ENCODE measurements around the gene UBC.

DNA sequence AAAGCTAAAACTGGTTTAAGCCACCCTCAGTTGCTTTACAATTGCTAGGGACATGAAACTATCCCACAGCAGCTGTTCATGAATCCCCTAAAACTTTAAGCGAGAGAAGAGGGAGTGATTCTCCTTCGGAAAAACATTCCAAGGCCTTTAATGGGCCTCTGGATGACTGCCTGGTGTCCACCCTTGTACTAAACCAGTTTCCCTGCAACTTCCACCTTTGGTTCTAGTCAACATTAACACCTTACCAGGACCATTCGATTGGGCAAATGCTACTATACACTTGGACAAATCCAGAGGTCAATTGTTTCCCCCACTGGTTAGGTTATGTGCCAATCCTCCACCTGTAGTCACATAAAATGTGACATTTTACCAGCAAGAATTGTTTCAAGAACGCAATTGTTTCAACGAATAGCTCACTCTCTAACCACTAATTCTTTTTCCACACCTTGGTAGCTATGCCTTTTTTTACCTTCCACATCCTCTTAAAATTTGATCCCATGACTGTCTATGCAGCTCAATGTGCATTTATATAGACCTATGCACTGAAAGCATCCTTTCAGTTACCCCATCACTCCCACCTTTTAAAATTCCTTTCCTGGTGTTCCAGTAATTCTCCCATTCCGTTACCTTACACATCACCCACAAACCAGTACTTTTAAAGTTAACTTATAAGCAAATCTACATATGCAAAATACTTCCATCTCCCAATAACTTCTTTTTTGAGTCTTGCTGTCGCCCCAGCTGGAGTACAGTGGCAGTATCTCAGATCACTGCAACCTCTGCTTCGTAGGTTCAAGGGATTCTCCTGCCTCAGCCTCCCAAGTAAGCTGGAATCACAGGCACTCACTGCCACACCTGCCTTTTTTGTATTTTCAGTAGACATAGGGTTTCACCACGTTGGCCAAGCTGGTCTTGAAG lies 3.6 kb downstream of the UBC start:
- TF ChIP-seq, protein P1, sequence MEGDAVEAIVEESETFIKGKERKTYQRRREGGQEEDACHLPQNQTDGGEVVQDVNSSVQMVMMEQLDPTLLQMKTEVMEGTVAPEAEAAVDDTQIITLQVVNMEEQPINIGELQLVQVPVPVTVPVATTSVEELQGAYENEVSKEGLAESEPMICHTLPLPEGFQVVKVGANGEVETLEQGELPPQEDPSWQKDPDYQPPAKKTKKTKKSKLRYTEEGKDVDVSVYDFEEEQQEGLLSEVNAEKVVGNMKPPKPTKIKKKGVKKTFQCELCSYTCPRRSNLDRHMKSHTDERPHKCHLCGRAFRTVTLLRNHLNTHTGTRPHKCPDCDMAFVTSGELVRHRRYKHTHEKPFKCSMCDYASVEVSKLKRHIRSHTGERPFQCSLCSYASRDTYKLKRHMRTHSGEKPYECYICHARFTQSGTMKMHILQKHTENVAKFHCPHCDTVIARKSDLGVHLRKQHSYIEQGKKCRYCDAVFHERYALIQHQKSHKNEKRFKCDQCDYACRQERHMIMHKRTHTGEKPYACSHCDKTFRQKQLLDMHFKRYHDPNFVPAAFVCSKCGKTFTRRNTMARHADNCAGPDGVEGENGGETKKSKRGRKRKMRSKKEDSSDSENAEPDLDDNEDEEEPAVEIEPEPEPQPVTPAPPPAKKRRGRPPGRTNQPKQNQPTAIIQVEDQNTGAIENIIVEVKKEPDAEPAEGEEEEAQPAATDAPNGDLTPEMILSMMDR (tag by site-specific recombination; IDR thresholded peaks at IDR 0.05), result no peak
- TF ChIP-seq ZNF114 (tag by site-specific recombination; IDR thresholded peaks at IDR 0.05) (no peak), ZNF223 (tag by site-specific recombination; IDR thresholded peaks at IDR 0.05) (no peak), ZNF830 (tag by site-specific recombination; IDR thresholded peaks at IDR 0.05; ENCODE audit: low read depth) (no peak), ZFHX2 (tag by site-specific recombination; conservative IDR thresholded peaks at IDR 0.05) (no peak), ZFP3 (tag by site-specific recombination; IDR thresholded peaks at IDR 0.05; ENCODE audit: low read depth) (no peak), SP2 (tag by site-specific recombination; IDR thresholded peaks at IDR 0.05) (no peak)
- TF ChIP-seq, protein P2, sequence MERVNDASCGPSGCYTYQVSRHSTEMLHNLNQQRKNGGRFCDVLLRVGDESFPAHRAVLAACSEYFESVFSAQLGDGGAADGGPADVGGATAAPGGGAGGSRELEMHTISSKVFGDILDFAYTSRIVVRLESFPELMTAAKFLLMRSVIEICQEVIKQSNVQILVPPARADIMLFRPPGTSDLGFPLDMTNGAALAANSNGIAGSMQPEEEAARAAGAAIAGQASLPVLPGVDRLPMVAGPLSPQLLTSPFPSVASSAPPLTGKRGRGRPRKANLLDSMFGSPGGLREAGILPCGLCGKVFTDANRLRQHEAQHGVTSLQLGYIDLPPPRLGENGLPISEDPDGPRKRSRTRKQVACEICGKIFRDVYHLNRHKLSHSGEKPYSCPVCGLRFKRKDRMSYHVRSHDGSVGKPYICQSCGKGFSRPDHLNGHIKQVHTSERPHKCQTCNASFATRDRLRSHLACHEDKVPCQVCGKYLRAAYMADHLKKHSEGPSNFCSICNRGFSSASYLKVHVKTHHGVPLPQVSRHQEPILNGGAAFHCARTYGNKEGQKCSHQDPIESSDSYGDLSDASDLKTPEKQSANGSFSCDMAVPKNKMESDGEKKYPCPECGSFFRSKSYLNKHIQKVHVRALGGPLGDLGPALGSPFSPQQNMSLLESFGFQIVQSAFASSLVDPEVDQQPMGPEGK (tag by site-specific recombination; IDR thresholded peaks at IDR 0.05), result no peak
- TF ChIP-seq, protein P3, sequence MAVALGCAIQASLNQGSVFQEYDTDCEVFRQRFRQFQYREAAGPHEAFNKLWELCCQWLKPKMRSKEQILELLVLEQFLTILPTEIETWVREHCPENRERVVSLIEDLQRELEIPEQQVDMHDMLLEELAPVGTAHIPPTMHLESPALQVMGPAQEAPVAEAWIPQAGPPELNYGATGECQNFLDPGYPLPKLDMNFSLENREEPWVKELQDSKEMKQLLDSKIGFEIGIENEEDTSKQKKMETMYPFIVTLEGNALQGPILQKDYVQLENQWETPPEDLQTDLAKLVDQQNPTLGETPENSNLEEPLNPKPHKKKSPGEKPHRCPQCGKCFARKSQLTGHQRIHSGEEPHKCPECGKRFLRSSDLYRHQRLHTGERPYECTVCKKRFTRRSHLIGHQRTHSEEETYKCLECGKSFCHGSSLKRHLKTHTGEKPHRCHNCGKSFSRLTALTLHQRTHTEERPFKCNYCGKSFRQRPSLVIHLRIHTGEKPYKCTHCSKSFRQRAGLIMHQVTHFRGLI (tag by site-specific recombination; IDR thresholded peaks at IDR 0.05), result no peak

All from HEK293 (cell line).